AG10803 (cell line): ENCODE measurements around the gene PLA2G1B.

ENCODE experiments used
- DNase-seq: peaks from one replicate; pipeline ENCODE4 v3.0.0; 2010; ENCODE audit warnings: low read depth
- H3K4me3 ChIP-seq: 2 replicates; pipeline ENCODE4 v1.5.1; 2011; ENCODE audit warnings: mild to moderate bottlenecking, low read length, control low read depth
- TF ChIP-seq, protein P1 (sequence below): conservative IDR thresholded peaks from 2 replicates; pipeline ENCODE4 v1.5.1; 2011; ENCODE audit warnings: mild to moderate bottlenecking, low read length, control low read depth, inconsistent platforms

The PLA2G1B gene

DNA sequence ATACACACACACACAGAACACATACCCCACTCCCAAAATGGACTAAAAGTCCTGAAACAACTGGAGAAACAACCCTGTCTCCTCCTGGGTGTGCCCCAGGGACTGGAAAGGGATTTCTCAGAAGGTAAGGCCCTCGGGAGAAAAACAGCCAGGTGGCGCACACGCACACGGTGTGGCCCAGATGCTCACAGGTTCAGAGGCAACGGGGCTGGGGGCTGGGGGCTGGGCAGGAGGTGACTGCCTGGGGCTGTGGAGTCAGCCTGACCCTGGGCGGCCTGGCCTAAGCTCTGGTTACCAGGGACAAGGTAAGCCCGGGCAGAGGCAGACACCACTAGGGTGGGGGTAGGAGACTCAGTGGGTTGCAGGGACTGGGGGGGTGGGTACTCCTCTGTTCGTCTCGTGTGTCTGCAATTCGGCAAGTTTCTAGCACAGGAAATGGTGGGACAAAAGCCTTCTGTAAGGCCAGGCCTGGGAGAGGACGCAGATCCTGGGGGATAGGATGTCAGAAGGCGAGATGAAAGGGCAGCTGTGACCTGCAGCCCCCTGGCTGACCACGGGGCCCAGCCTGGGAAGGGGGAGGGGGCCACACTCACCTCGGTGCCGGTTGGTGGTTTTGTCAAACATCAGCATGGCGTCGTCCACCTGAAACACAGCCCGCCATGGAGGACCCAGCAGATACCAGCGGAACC is 31.0 kb upstream of the PLA2G1B start:
- no peak for DNase-seq
- no peak overlapping the region for H3K4me3 ChIP-seq
- TF ChIP-seq, protein P1, sequence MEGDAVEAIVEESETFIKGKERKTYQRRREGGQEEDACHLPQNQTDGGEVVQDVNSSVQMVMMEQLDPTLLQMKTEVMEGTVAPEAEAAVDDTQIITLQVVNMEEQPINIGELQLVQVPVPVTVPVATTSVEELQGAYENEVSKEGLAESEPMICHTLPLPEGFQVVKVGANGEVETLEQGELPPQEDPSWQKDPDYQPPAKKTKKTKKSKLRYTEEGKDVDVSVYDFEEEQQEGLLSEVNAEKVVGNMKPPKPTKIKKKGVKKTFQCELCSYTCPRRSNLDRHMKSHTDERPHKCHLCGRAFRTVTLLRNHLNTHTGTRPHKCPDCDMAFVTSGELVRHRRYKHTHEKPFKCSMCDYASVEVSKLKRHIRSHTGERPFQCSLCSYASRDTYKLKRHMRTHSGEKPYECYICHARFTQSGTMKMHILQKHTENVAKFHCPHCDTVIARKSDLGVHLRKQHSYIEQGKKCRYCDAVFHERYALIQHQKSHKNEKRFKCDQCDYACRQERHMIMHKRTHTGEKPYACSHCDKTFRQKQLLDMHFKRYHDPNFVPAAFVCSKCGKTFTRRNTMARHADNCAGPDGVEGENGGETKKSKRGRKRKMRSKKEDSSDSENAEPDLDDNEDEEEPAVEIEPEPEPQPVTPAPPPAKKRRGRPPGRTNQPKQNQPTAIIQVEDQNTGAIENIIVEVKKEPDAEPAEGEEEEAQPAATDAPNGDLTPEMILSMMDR, result no peak

DNA sequence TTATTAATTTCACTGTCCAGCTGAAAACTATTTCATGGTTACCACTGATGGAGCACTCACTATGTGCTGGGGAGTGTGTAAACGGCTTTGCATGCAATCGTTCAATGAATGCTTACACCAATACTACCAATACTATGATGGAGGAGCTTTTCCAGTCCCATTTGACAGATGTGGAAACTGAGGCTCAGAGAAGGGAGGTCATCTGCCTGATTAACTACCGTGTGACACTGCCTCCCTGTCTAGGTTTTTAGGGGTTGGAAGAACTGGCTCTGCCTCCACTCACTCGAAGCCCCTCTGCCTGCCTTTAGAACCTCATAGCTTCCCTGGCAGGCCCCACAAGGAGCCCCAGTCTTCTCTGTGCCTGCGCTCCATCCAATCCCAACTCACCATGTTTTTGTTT is 29.5 kb upstream of the PLA2G1B start:
- no peak for DNase-seq
- TF ChIP-seq, protein P1, result no peak

DNA sequence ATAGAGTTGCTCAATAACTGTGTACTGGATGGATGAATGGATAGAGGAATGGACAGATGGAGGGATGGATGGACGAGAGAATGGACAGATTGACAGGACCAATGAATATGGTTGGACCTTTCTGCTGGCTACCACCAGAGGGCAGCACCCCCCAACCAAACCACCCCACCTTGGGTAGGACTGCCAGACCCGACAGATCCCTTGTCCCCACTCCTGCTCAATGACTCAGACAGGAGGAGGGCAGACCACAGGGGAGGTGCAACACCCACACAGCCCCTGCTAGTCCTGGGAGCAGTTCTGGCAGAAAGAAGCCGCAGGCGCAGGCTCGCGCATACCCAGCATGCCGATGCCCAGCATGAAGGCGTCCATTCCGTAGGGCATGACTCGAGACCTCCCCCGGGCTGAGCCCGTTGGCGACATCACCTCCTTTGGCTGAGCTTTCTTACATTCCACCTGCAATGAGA is 29.0 kb upstream of the PLA2G1B start:
- no peak overlapping the region for H3K4me3 ChIP-seq
- peak; percentile 76 for DNase-seq
- TF ChIP-seq, protein P1, result peak; percentile 91

More for the DNA sequence above, 29.5 kb upstream of the PLA2G1B start:
- H3K4me3 ChIP-seq, result no peak overlapping the region

DNA sequence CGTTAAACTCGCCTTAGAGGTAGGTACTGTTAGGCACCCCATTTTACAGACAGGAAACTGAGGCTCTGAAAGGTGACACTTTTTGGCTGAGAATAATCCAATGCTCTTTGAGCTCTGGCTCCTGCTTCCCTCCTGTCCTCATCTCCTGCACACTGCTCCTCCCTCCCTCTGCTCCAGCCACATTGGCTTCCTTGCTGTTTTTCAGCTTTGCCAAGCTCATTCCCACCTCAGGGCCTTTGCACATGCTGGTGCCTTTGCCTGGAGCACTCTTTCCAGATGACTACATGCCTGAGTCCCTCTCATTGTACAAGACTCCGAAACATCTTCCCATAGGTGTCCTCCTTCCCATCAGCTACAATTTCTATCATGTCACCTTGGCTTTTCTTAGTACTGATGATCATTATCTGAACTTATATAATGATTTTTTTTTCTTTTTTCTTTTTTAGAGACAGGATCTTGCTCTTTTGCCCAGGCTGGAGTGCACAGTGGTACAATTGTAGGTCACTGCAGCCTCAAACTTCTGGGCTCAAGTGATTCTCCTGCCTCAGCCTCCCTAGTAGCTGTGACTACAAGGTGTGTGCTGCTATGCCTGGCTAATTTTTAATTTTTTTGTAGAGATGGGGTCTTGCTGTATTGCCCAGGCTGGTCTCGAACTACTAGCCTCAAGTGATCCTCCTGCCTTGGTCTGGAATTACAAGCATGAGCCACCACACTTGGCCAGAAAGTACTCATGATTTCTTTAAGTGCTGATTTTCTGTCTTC is 26.2 kb upstream of the PLA2G1B start:
- DNase-seq, result no peak
- TF ChIP-seq, protein P1, result no peak
- H3K4me3 ChIP-seq, result no peak overlapping the region

DNA sequence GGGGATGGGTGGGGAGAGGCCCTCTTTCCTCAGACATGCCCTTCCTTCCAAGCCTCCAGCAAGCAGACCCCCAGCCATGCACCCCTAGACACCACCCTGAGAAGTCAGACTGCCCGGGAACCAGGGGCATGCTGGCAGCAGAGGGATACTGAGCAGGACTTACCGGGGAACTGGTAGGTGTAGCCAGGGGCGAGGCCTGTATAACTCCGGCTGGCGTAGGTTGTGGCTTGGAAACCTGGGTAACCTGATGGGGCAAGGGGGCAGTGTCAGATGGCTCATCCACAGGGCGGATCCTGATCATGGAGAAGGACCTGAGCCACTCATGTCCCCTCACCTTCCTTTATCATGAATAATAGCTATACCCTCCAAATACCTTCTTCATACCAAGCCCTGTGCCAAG is 25.6 kb upstream of the PLA2G1B start:
- DNase-seq, result no peak
- TF ChIP-seq, protein P1, result no peak
- H3K4me3 ChIP-seq, result no peak overlapping the region

DNA sequence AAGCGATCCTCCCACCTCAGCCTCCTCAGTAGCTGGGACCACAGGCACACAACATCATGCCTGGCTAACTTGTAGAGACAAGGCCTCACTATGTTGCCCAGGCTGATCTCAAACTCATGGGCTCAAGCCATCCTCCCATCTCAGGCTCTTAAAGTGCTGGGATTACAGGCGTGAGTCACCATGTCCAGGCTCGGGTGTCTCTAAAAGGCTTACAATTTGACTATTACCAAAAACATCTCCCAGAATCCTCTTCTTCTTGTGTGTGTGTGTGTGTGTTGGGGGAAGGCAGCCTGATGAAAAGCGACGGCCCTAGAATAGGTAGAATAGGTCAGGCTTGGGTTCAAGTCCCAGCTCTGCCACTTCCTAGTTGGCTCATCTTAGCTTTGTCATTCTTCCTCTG is 24.5 kb upstream of the PLA2G1B start:
- TF ChIP-seq, protein P1, result no peak
- H3K4me3 ChIP-seq, result no peak overlapping the region
- peak; percentile 29 for DNase-seq
